ENCODE data around the gene HNRNPL.

- TF ChIP-seq SUZ12 (IDR thresholded peaks at IDR 0.05; ENCODE audit: extremely low read depth, insufficient read depth, insufficient read length) (no peak), ZNF274 (IDR thresholded peaks at IDR 0.05; ENCODE audit: low read depth, low read length) (no peak)
Measured at GRCh38 chr19:38838208-38838985, 11.4 kb downstream of the HNRNPL start.
